PC-3 (cell line): ENCODE data around the gene DHX35. TPM values are rescaled to one million over a fixed set of nuclear protein-coding genes. Genes with fewer than 3 reads are reported as not detected.
A peak's percentile ranks its signal among the peaks of the same experiment; 100 is the strongest.

ENCODE experiments used
- ATAC-seq: fragments of 200-7000 bp; cut with Tn5 transposase; 2 replicates; pipeline ENCODE4 v1.9.1; 2020; ENCODE audit warnings: mild to moderate bottlenecking, moderate library complexity
- BruUV-seq: library from RNA; stranded (reverse); fragments of 400-500 nt; replicated peaks from 2 replicates; lab custom pipeline; 2021; lab: Mats Ljungman, UMichigan
- CTCF ChIA-PET: fragments of 300-600 bp; sonication (Branson Sonifier 250); formaldehyde crosslinking; loops from one replicate; lab custom pipeline; 2022; ENCODE audit warnings: antibody characterized with exemption; lab: Charles Lee
- POLR2A ChIA-PET: fragments of 300-600 bp; sonication (Branson Sonifier 250); formaldehyde crosslinking; loops from one replicate; lab custom pipeline; 2022; ENCODE audit warnings: antibody characterized with exemption; ENCODE audit not compliant: unreplicated experiment; lab: Charles Lee
- DNase-seq: peaks from one replicate; pipeline ENCODE4 v3.0.0-alpha.2; 2015
- H2AFZ ChIP-seq: fragments of 300-600 bp; sonication (generic); 2 replicates; pipeline ENCODE4 v1.6.0; 2016; ENCODE audit warnings: antibody characterized with exemption, low read length
- H3F3A ChIP-seq: fragments of 300-600 bp; sonication (generic); one replicate; pipeline ENCODE4 v1.6.0; 2017; ENCODE audit warnings: antibody characterized with exemption, low read length, control low read depth, mild to moderate bottlenecking; ENCODE audit not compliant: unreplicated experiment
- H3K27ac ChIP-seq: fragments of 300-600 bp; sonication (generic); 2 replicates; pipeline ENCODE4 v1.5.1; 2016; ENCODE audit warnings: mild to moderate bottlenecking, low read length
- H3K27me3 ChIP-seq: fragments of 300-600 bp; sonication (generic); 2 replicates; pipeline ENCODE4 v1.6.1; 2016; ENCODE audit warnings: low read length, mixed read lengths
- H3K36me3 ChIP-seq: fragments of 300-600 bp; sonication (generic); 2 replicates; pipeline ENCODE4 v1.6.1; 2016; ENCODE audit warnings: low read depth, mixed run types, low read length, mixed read lengths
- H3K4me1 ChIP-seq: fragments of 300-600 bp; sonication (generic); 2 replicates; pipeline ENCODE4 v1.5.1; 2016; ENCODE audit warnings: low read length; ENCODE audit not compliant: insufficient read depth
- H3K4me2 ChIP-seq: fragments of 300-600 bp; sonication (generic); 2 replicates; pipeline ENCODE4 v1.6.0; 2016; ENCODE audit warnings: low read length
- H3K4me3 ChIP-seq: fragments of 300-600 bp; sonication (generic); 2 replicates; pipeline ENCODE4 v1.5.1; 2016; ENCODE audit warnings: mild to moderate bottlenecking, low read length, mixed read lengths
- H3K79me2 ChIP-seq: fragments of 300-600 bp; sonication (generic); 2 replicates; pipeline ENCODE4 v1.6.1; 2017; ENCODE audit warnings: low read length, mixed read lengths
- H3K9ac ChIP-seq: fragments of 300-600 bp; sonication (generic); 2 replicates; pipeline ENCODE4 v1.6.0; 2016; ENCODE audit warnings: mild to moderate bottlenecking, low read length
- H3K9me2 ChIP-seq: fragments of 300-600 bp; sonication (generic); replicated peaks from 2 replicates; pipeline ENCODE4 v1.6.1; 2016; ENCODE audit warnings: mixed run types, low read length, mixed read lengths
- H3K9me3 ChIP-seq: fragments of 300-600 bp; sonication (generic); 2 replicates; pipeline ENCODE4 v1.6.1; 2016; ENCODE audit warnings: low read length, mixed read lengths
- H4K20me1 ChIP-seq: fragments of 300-600 bp; sonication (generic); 2 replicates; pipeline ENCODE4 v1.6.1; 2016; ENCODE audit warnings: low read length, mixed read lengths
- CTCF ChIP-seq: fragments of 300-600 bp; sonication (generic); conservative IDR thresholded peaks from 2 replicates; pipeline ENCODE4 v1.5.1; 2017; ENCODE audit warnings: antibody characterized with exemption, low read depth, mild to moderate bottlenecking, low read length
- EZH2 ChIP-seq: fragments of 300-600 bp; sonication (generic); IDR thresholded peaks from one replicate; pipeline ENCODE4 v1.6.1; 2017; ENCODE audit warnings: antibody characterized with exemption, mild to moderate bottlenecking, low read length; ENCODE audit not compliant: unreplicated experiment
- EZH2phosphoT487 ChIP-seq: fragments of 300-600 bp; sonication (generic); IDR thresholded peaks from 2 replicates; pipeline ENCODE4 v1.6.1; 2018; ENCODE audit warnings: mild to moderate bottlenecking, antibody characterized with exemption, low read length, borderline replicate concordance
- intact Hi-C: fragments of 100-400 bp; cut with micrococcal nuclease; formaldehyde crosslinking; loops from 2 replicates; pipeline ENCODE4 v1.9.0; 2023
- total RNA-seq: library from RNA; depleted of rRNA; stranded (reverse); fragments of >200 nt; gene quantifications from 2 replicates; pipeline ENCODE4 v1.2.3, GENCODE V29; 2014

The DHX35 gene
- total RNA-seq, 1 experiment from 2014 or later, result 12.0 TPM

- BruUV-seq, result no TSS peak
- H2AFZ ChIP-seq, result no peak overlapping the region
- CTCF ChIA-PET, result no interaction called here
- ATAC-seq (no peak), DNase-seq (no peak)
- intact Hi-C loops, result no loop called here
- no peaks in the 10 kb centered on the region for H4K20me1 ChIP-seq
- no peak overlapping the region for H3K27ac ChIP-seq
- H3K4me3 ChIP-seq, result no peak overlapping the region
- no peaks in the 10 kb centered on the region for H3K79me2 ChIP-seq
- no peak overlapping the region for H3K4me2 ChIP-seq
- H3F3A ChIP-seq, result no peaks in the 10 kb centered on the region
- H3K9me2 ChIP-seq, result no peaks in the 10 kb centered on the region
- H3K9me3 ChIP-seq, result no peaks in the 10 kb centered on the region
- H3K9ac ChIP-seq, result no peak overlapping the region
- POLR2A ChIA-PET, result no interaction called here
- peaks cover 7% of the 10 kb centered on the region; the same call in 1 of the 2 replicates for H3K36me3 ChIP-seq
- H3K27me3 ChIP-seq, result no peaks in the 10 kb centered on the region
- no peak for TF ChIP-seq CTCF
- no peak for TF ChIP-seq EZH2phosphoT487
- TF ChIP-seq EZH2, result no peak
- 0 out of 2 replicates have a peak, but pooled peaks cover under 1% of the 10 kb centered on the region for H3K4me1 ChIP-seq
Measured at GRCh38 chr20:39044501-39044900, 82.4 kb downstream of the DHX35 start.

DNA sequence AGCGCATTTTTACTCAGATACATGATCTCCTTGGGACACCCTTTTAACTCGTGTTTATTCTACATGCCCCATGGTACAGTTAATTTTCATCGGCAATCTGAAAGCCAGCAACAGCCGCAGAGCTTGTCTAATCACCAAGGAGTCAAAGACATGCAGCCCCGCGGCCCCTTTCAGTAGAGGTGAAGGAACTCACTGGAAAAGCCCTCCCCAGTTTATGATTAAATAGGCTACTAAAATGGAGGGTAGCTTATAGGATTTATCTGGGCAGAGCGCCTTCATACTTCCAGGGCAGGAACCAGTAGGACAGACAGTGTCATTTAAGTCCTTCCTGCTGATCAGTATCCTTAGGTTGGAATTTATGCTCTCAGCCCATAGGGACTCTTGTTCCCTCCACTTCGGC, 83.5 kb downstream of the DHX35 start:
- H3K9me3 ChIP-seq, result no peaks in the 10 kb centered on the region
- no peak for DNase-seq
- intact Hi-C loops, result loop anchor here (5.0 kb wide), 1 partner anchor 398 kb away; no protein-coding TSS in a partner anchor
- BruUV-seq, result no TSS peak
- no peak overlapping the region for H3K4me2 ChIP-seq
- TF ChIP-seq EZH2, result no peak
- TF ChIP-seq EZH2phosphoT487, result no peak
- no peak for TF ChIP-seq CTCF
- no peak overlapping the region for H3K27ac ChIP-seq
- 0 out of 2 replicates have a peak, but pooled peaks cover 4% of the 10 kb centered on the region for H3K4me1 ChIP-seq
- no peak for ATAC-seq
- no peaks in the 10 kb centered on the region for H3K79me2 ChIP-seq
- H3K9me2 ChIP-seq, result no peaks in the 10 kb centered on the region
- no peak overlapping the region for H3K9ac ChIP-seq
- no peaks in the 10 kb centered on the region for H3K27me3 ChIP-seq
- H3K4me3 ChIP-seq, result no peak overlapping the region
- H3K36me3 ChIP-seq, result peaks cover 7% of the 10 kb centered on the region; the same call in 1 of the 2 replicates
- no peak overlapping the region for H2AFZ ChIP-seq
- POLR2A ChIA-PET, result no interaction called here
- CTCF ChIA-PET, result no interaction called here
- no peaks in the 10 kb centered on the region for H4K20me1 ChIP-seq
- no peaks in the 10 kb centered on the region for H3F3A ChIP-seq

GRCh38 chr20:39047417-39047985, 85.4 kb downstream of the DHX35 start:
- Histone ChIP-seq H4K20me1 (no peaks in the 10 kb centered on the region), H3K79me2 (no peaks in the 10 kb centered on the region), H3K4me1 (0 out of 2 replicates have a peak, but pooled peaks cover 4% of the 10 kb centered on the region), H3K27me3 (no peaks in the 10 kb centered on the region), H3K9me3 (no peaks in the 10 kb centered on the region), H3K9me2 (no peaks in the 10 kb centered on the region), H3F3A (no peaks in the 10 kb centered on the region), H3K4me2 (no peak overlapping the region), H2AFZ (no peak overlapping the region), H3K36me3 (peaks cover 2% of the 10 kb centered on the region; the same call in 1 of the 2 replicates), H3K4me3 (no peak overlapping the region), H3K27ac (no peak overlapping the region), H3K9ac (no peak overlapping the region)
- peak; percentile 5; the same call in 1 of the 2 replicates for ATAC-seq
- TF ChIP-seq CTCF (no peak), EZH2 (no peak), EZH2phosphoT487 (no peak)
- ChIA-PET CTCF (no interaction called here), POLR2A (no interaction called here)
- no TSS peak for BruUV-seq
- intact Hi-C loops, result loop anchor here (5.0 kb wide), 1 partner anchor 400 kb away; no protein-coding TSS in a partner anchor
- DNase-seq, result no peak
